Kidney (tissue), 14 donors: Measurements from ENCODE around the gene NUP85. TPM values are rescaled to one million over a fixed set of nuclear protein-coding genes. Genes with fewer than 3 reads are reported as not detected.
A peak's percentile ranks its signal among the peaks of the same experiment; 100 is the strongest.
"Not testable (repeated sequence)": the region's sequence is repeated elsewhere in the genome, so short reads cannot be mapped to it uniquely, and the experiment has no call there.

Experiments used
- DNase-seq, 5 donors: peaks; one replicate each; pipeline ENCODE4 v3.0.0-alpha.2; 2013 to 2020
- FAIRE-seq: peaks from 2 replicates; lab custom pipeline; 2012; peaks lifted over from hg19 to GRCh38; lab: Jason Lieb, UNC
- H3K27ac ChIP-seq, 2 donors: one replicate each; pipeline ENCODE4 v1.7.0; 2013; ENCODE audit warnings: low read depth in 2 of 2, low read length in 2 of 2, inconsistent platforms in 1 of 2
- H3K27me3 ChIP-seq: one replicate; pipeline ENCODE4 v1.7.1; 2013; ENCODE audit warnings: low read length, inconsistent platforms; ENCODE audit not compliant: control insufficient read depth, insufficient read depth
- H3K36me3 ChIP-seq, 3 donors: one replicate each; pipeline versions ENCODE4 v1.7.0 to v1.7.1; 2013; ENCODE audit warnings: low read length in 3 of 3, control low read depth in 1 of 3, inconsistent platforms in 1 of 3; ENCODE audit not compliant: insufficient read depth in 3 of 3, control insufficient read depth in 2 of 3
- H3K4me1 ChIP-seq, 3 donors: one replicate each; pipeline versions ENCODE4 v1.7.0 to v1.7.1; 2013; ENCODE audit warnings: low read length in 3 of 3, inconsistent platforms in 1 of 3, low read depth in 1 of 3; ENCODE audit not compliant: control insufficient read depth in 2 of 3, insufficient read depth in 2 of 3
- H3K4me3 ChIP-seq, 3 donors: one replicate each; pipeline versions ENCODE4 v1.7.0 to v1.8.1; 2013; ENCODE audit warnings: low read length in 3 of 3, control low read depth in 1 of 3, inconsistent platforms in 1 of 3
- H3K9ac ChIP-seq, 3 donors: one replicate each; pipeline versions ENCODE4 v1.7.0 to v1.7.1; 2013; ENCODE audit warnings: low read length in 3 of 3, control low read depth in 1 of 3, inconsistent platforms in 1 of 3
- H3K9me3 ChIP-seq, 3 donors: one replicate each; pipeline versions ENCODE4 v1.7.0 to v1.7.1; 2013; ENCODE audit warnings: low read length in 3 of 3, control low read depth in 1 of 3, inconsistent platforms in 1 of 3; ENCODE audit not compliant: control insufficient read depth in 2 of 3, insufficient read depth in 1 of 3
- intact Hi-C: fragments of 100-400 bp; cut with DNase I; formaldehyde crosslinking; loops from one replicate; pipeline ENCODE4 v1.11.1; 2022
- polyA plus RNA-seq: library from polyadenylated mRNA; stranded (reverse); fragments of 350-450 nt; fragmentation: Illumina TruSeq; extraction: RNeasy Lipid Tissue Mini Kit (QIAGEN cat#74804); gene quantifications from one replicate; pipeline ENCODE4 v1.2.3, GENCODE V29; 2014; ENCODE audit warnings: low read depth, low replicate concordance; ENCODE audit not compliant: insufficient read depth
- total RNA-seq: library from RNA; stranded (reverse); fragmentation: NEBNext Ultra II Directional; extraction: Animal tissue kit (Norgen Biotek cat#: 25700); gene quantifications from one replicate; pipeline ENCODE4 v1.2.1, GENCODE V29; 2021
- TF ChIP-seq, protein P1 (sequence below): IDR thresholded peaks from 3 replicates; pipeline ENCODE4 v1.5.1; 2012; ENCODE audit warnings: mild to moderate bottlenecking, moderate library complexity, borderline replicate concordance; ENCODE audit not compliant: insufficient read depth; ENCODE audit errors: extremely low read depth
- donor health status: control.
- donor health status: control.
- donor health status: control.
- donor health status: control.
- donor health status: control.
- donor health status: DM: yes; HTN: yes; CAD: no.
- donor health status: Normal renal cell carcinoma (clear cell type).

The NUP85 gene
- total and polyA plus RNA-seq, 2 donors from 2014 or later: 23.9 to 67.1 TPM

GRCh38 chr17:75205793-75206163, 299 bp downstream of the NUP85 start:
- DNase-seq (no peak), FAIRE-seq (no peak)
- Histone ChIP-seq H3K9me3 (no peaks in the 10 kb centered on the region), H3K36me3 (peaks cover 0 to 2% (median 2%) of the 10 kb centered on the region in 3 donors), H3K4me1 (peaks cover 0 to 8% (median 0%) of the 10 kb centered on the region in 3 donors), H3K27me3 (no peaks in the 10 kb centered on the region), H3K9ac (peak overlapping the region; percentile 98 to 100 (median 98)), H3K27ac (peak overlapping the region; percentile 98 to 99), H3K4me3 (peak overlapping the region; percentile 99 to 100 (median 100))
- TF ChIP-seq, protein P1, sequence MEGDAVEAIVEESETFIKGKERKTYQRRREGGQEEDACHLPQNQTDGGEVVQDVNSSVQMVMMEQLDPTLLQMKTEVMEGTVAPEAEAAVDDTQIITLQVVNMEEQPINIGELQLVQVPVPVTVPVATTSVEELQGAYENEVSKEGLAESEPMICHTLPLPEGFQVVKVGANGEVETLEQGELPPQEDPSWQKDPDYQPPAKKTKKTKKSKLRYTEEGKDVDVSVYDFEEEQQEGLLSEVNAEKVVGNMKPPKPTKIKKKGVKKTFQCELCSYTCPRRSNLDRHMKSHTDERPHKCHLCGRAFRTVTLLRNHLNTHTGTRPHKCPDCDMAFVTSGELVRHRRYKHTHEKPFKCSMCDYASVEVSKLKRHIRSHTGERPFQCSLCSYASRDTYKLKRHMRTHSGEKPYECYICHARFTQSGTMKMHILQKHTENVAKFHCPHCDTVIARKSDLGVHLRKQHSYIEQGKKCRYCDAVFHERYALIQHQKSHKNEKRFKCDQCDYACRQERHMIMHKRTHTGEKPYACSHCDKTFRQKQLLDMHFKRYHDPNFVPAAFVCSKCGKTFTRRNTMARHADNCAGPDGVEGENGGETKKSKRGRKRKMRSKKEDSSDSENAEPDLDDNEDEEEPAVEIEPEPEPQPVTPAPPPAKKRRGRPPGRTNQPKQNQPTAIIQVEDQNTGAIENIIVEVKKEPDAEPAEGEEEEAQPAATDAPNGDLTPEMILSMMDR: no peak
- intact Hi-C loops: no loop called here

- H3K9ac ChIP-seq, H3K36me3 ChIP-seq, H3K9me3 ChIP-seq, H3K27me3 ChIP-seq, H3K4me3 ChIP-seq, FAIRE-seq, H3K27ac ChIP-seq, DNase-seq, H3K4me1 ChIP-seq, intact Hi-C loops: not testable (repeated sequence)
These were observed 1.6 kb downstream of the NUP85 start for GRCh38 chr17:75207050-75207407.

DNA sequence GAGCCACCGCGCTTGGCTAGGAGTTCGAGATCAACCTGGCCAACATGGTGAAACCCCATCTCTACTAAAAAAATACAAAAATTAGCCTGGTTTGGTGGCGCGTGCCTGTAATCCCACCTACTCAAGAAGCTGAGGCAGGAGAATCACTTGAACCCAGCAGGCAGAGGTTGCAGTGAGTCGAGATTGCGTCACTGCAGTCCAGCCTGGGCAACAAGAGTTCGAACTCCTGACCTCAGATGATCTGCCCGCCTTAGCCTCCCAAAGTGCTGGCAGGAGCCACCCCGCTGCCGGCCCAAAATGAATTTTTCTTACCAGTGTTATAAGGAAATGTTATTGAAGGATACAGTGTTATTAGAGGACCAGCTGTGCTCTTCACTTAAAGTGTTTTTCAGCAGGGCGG, 2.3 kb downstream of the NUP85 start:
- no peaks in the 10 kb centered on the region for H3K9me3 ChIP-seq
- no peak for FAIRE-seq
- intact Hi-C loops: no loop called here

GRCh38 chr17:75208161-75208560, 2.7 kb downstream of the NUP85 start:
- Histone ChIP-seq H3K9ac (no peak overlapping the region), H3K4me1 (peaks cover 0 to 8% (median 0%) of the 10 kb centered on the region in 3 donors), H3K4me3 (no peak overlapping the region), H3K36me3 (peaks cover 4 to 14% (median 5%) of the 10 kb centered on the region in 3 donors), H3K27me3 (no peaks in the 10 kb centered on the region), H3K27ac (no peak overlapping the region), H3K9me3 (no peaks in the 10 kb centered on the region)
- FAIRE-seq (no peak), DNase-seq (no peak)
- TF ChIP-seq, protein P1: no peak
- intact Hi-C loops: no loop called here

More for the DNA sequence above, 2.3 kb downstream of the NUP85 start:
- Histone ChIP-seq H3K9ac (no peak overlapping the region), H3K4me1 (peaks cover 0 to 8% (median 0%) of the 10 kb centered on the region in 3 donors), H3K27me3 (no peaks in the 10 kb centered on the region), H3K36me3 (peaks cover 2 to 10% (median 4%) of the 10 kb centered on the region in 3 donors), H3K27ac (no peak overlapping the region), H3K4me3 (no peak overlapping the region)
- no peak for DNase-seq
- TF ChIP-seq, protein P1: no peak
